ENCODE data around the gene ZNF606. TPM values are rescaled to one million over a fixed set of nuclear protein-coding genes. Genes with fewer than 3 reads are reported as not detected.
A peak's percentile ranks its signal among the peaks of the same experiment; 100 is the strongest.

Gene ZNF606
- total RNA-seq, 1 donor from 2014 or later = 48.7 TPM

GRCh38 chr19:58021541-58022282 is 19.1 kb upstream of the ZNF606 start:
- no peaks in the 10 kb centered on the region for H3F3A ChIP-seq (ENCODE audit: low read depth)
- H3K79me2 ChIP-seq (ENCODE audit: low read depth) = no peaks in the 10 kb centered on the region
- Mint-ChIP-seq H3K27me3 (ENCODE audit: insufficient read depth, low read depth) (peaks cover 5% of the 10 kb centered on the region), H3K4me1 (no peaks in the 10 kb centered on the region), H3K9me3 (peaks cover 69% of the 10 kb centered on the region), H3K36me3 (peaks cover 7% of the 10 kb centered on the region), H3K27ac (no peak overlapping the region), H3K4me3 (no peak overlapping the region)
- no peak overlapping the region for H3K4me2 ChIP-seq
- no peak overlapping the region for H3K4me3 ChIP-seq
- H3K36me3 ChIP-seq = no peaks in the 10 kb centered on the region
- H3K9ac ChIP-seq = no peak overlapping the region
- H3K27me3 ChIP-seq = no peaks in the 10 kb centered on the region
- no peaks in the 10 kb centered on the region for H3K9me3 ChIP-seq (ENCODE audit: low read depth)
- H3K4me1 ChIP-seq = no peaks in the 10 kb centered on the region
- no peaks in the 10 kb centered on the region for H4K20me1 ChIP-seq (ENCODE audit: low read depth)
- no peak for TF ChIP-seq EZH2phosphoT487 (IDR thresholded peaks at IDR 0.05)
- TF ChIP-seq CTCF (IDR thresholded peaks at IDR 0.05) = peak; percentile 62
- DNase-seq (ENCODE audit: low spot score) = peak; percentile 69
- H3K27ac ChIP-seq = no peak overlapping the region
- no peak overlapping the region for H2AFZ ChIP-seq (replicated peaks)

- TF ChIP-seq CTCF (IDR thresholded peaks at IDR 0.05) (no peak), EZH2 (IDR thresholded peaks at IDR 0.05) (no peak), EZH2phosphoT487 (IDR thresholded peaks at IDR 0.05) (no peak)
- Mint-ChIP-seq H3K4me3 (no peak overlapping the region), H3K36me3 (peaks cover 7% of the 10 kb centered on the region), H3K4me1 (no peaks in the 10 kb centered on the region), H3K9me3 (peaks cover 64% of the 10 kb centered on the region), H3K27ac (no peak overlapping the region), H3K27me3 (ENCODE audit: insufficient read depth, low read depth) (peaks cover 5% of the 10 kb centered on the region)
- Histone ChIP-seq H3K4me3 (no peak overlapping the region), H3K36me3 (no peaks in the 10 kb centered on the region), H4K20me1 (ENCODE audit: low read depth) (no peaks in the 10 kb centered on the region), H2AFZ (replicated peaks) (no peak overlapping the region), H3K27me3 (no peaks in the 10 kb centered on the region), H3K9me3 (ENCODE audit: low read depth) (no peaks in the 10 kb centered on the region), H3K27ac (no peak overlapping the region), H3K4me2 (no peak overlapping the region), H3K9ac (no peak overlapping the region), H3K4me1 (no peaks in the 10 kb centered on the region), H3F3A (ENCODE audit: low read depth) (no peaks in the 10 kb centered on the region), H3K79me2 (ENCODE audit: low read depth) (no peaks in the 10 kb centered on the region)
- DNase-seq (ENCODE audit: low spot score) = no peak
Measured at GRCh38 chr19:58020129-58020528, 17.5 kb upstream of the ZNF606 start.

- Histone ChIP-seq H3K27me3 (no peaks in the 10 kb centered on the region), H4K20me1 (ENCODE audit: low read depth) (no peaks in the 10 kb centered on the region), H3K9ac (no peak overlapping the region), H3K4me1 (no peaks in the 10 kb centered on the region), H3K4me2 (no peak overlapping the region), H2AFZ (replicated peaks) (no peak overlapping the region), H3K36me3 (no peaks in the 10 kb centered on the region), H3F3A (ENCODE audit: low read depth) (no peaks in the 10 kb centered on the region), H3K27ac (no peak overlapping the region), H3K9me3 (ENCODE audit: low read depth) (peaks cover 5% of the 10 kb centered on the region), H3K79me2 (ENCODE audit: low read depth) (no peaks in the 10 kb centered on the region), H3K4me3 (no peak overlapping the region)
- Mint-ChIP-seq H3K27ac (no peak overlapping the region), H3K36me3 (peaks cover 21% of the 10 kb centered on the region), H3K4me3 (no peak overlapping the region), H3K9me3 (peaks cover 64% of the 10 kb centered on the region), H3K4me1 (no peaks in the 10 kb centered on the region), H3K27me3 (ENCODE audit: insufficient read depth, low read depth) (peaks cover 6% of the 10 kb centered on the region)
- no peak for TF ChIP-seq EZH2 (IDR thresholded peaks at IDR 0.05)
- no peak for TF ChIP-seq CTCF (IDR thresholded peaks at IDR 0.05)
- TF ChIP-seq EZH2phosphoT487 (IDR thresholded peaks at IDR 0.05) = no peak
- DNase-seq (ENCODE audit: low spot score) = no peak
Measured at GRCh38 chr19:58014141-58014540, 11.5 kb upstream of the ZNF606 start.
